DND-41 (cell line): ENCODE measurements around the gene SND1.

Source experiments
- ATAC-seq: fragments of 200-7000 bp; cut with Tn5 transposase; 3 replicates; pipeline ENCODE4 v1.9.1; 2021; ENCODE audit warnings: low read depth; ENCODE audit not compliant: insufficient read depth
- DNase-seq: peaks from one replicate; pipeline ENCODE4 v3.0.0-alpha.2; 2020
- H2AFZ ChIP-seq: 2 replicates; pipeline ENCODE4 v1.6.0; 2012; ENCODE audit warnings: low read depth, low read length
- H3K27ac ChIP-seq: 2 replicates; pipeline ENCODE4 v1.5.1; 2012; ENCODE audit warnings: low read length, inconsistent platforms
- H3K27me3 ChIP-seq: fragments of 200-600 bp; sonication (generic); 2 replicates; pipeline ENCODE4 v1.6.0; 2012; ENCODE audit warnings: low read length, mild to moderate bottlenecking, inconsistent platforms; ENCODE audit not compliant: insufficient read depth, poor library complexity
- H3K36me3 ChIP-seq: 2 replicates; pipeline ENCODE4 v1.5.1; 2012; ENCODE audit warnings: low read length, inconsistent platforms; ENCODE audit not compliant: insufficient read depth
- H3K4me1 ChIP-seq: 2 replicates; pipeline ENCODE4 v1.5.1; 2012; ENCODE audit warnings: mild to moderate bottlenecking, low read length; ENCODE audit not compliant: insufficient read depth
- H3K4me2 ChIP-seq: 2 replicates; pipeline ENCODE4 v1.6.0; 2012; ENCODE audit warnings: mild to moderate bottlenecking, moderate library complexity, low read length, inconsistent platforms; ENCODE audit not compliant: insufficient read depth
- H3K4me3 ChIP-seq, 2 experiments: fragments of 200-600 bp in 1 of 2; shearing (Covaris generic) in 1 of 2; 2 replicates each; pipeline ENCODE4 v1.5.1; 2012 to 2016; ENCODE audit warnings: inconsistent platforms in 2 of 2, low read length in 2 of 2, mild to moderate bottlenecking in 2 of 2, low read depth in 1 of 2, moderate library complexity in 1 of 2
- H3K79me2 ChIP-seq: 2 replicates; pipeline ENCODE4 v1.6.0; 2012; ENCODE audit warnings: low read length, inconsistent platforms; ENCODE audit not compliant: insufficient read depth
- H3K9ac ChIP-seq: 2 replicates; pipeline ENCODE4 v1.6.0; 2012; ENCODE audit warnings: low read depth, mild to moderate bottlenecking, inconsistent platforms, low read length, moderate library complexity
- H3K9me3 ChIP-seq: 2 replicates; pipeline ENCODE4 v1.5.1; 2012; ENCODE audit warnings: low read length, moderate library complexity, mild to moderate bottlenecking, inconsistent platforms; ENCODE audit not compliant: insufficient read depth, severe bottlenecking
- H4K20me1 ChIP-seq: 2 replicates; pipeline ENCODE4 v1.6.0; 2012; ENCODE audit warnings: low read length; ENCODE audit not compliant: insufficient read depth
- CTCF ChIP-seq: IDR thresholded peaks from 2 replicates; pipeline ENCODE4 v1.5.1; 2012; ENCODE audit warnings: borderline replicate concordance, low read length, moderate library complexity, mild to moderate bottlenecking; ENCODE audit not compliant: poor library complexity, severe bottlenecking; ENCODE audit errors: extremely low read depth
- EZH2 ChIP-seq: IDR thresholded peaks from 3 replicates; pipeline ENCODE4 v1.6.1; 2012; ENCODE audit warnings: borderline replicate concordance, low read depth, mild to moderate bottlenecking, moderate library complexity, low read length, inconsistent platforms; ENCODE audit not compliant: severe bottlenecking

SND1 gene

GRCh38 chr7:128115821-128116723 lies 464.1 kb downstream of the SND1 start:
- no peak overlapping the region for H2AFZ ChIP-seq
- TF ChIP-seq CTCF (no peak), EZH2 (no peak)

GRCh38 chr7:128116740-128117139 lies 464.7 kb downstream of the SND1 start:
- H3K36me3 ChIP-seq: no peaks in the 10 kb centered on the region
- no peak overlapping the region for H3K4me3 ChIP-seq
- no peaks in the 10 kb centered on the region for H3K79me2 ChIP-seq
- no peak overlapping the region for H3K9ac ChIP-seq
- no peak overlapping the region for H2AFZ ChIP-seq
- no peak overlapping the region for H3K27ac ChIP-seq
- H3K9me3 ChIP-seq: no peaks in the 10 kb centered on the region
- ATAC-seq (no peak), DNase-seq (no peak)
- H4K20me1 ChIP-seq: no peaks in the 10 kb centered on the region
- no peak overlapping the region for H3K4me2 ChIP-seq
- H3K4me1 ChIP-seq: no peaks in the 10 kb centered on the region
- H3K27me3 ChIP-seq: no peaks in the 10 kb centered on the region
- TF ChIP-seq EZH2: no peak
- no peak for TF ChIP-seq CTCF

More at GRCh38 chr7:128115821-128116723, 464.1 kb downstream of the SND1 start:
- Histone ChIP-seq H3K4me3 (no peak overlapping the region), H3K4me1 (no peaks in the 10 kb centered on the region), H3K9ac (no peak overlapping the region), H3K79me2 (no peaks in the 10 kb centered on the region), H3K27ac (no peak overlapping the region), H4K20me1 (no peaks in the 10 kb centered on the region), H3K4me2 (no peak overlapping the region), H3K27me3 (no peaks in the 10 kb centered on the region), H3K9me3 (no peaks in the 10 kb centered on the region), H3K36me3 (no peaks in the 10 kb centered on the region)
- ATAC-seq (no peak), DNase-seq (no peak)

GRCh38 chr7:128117691-128118090 lies 465.7 kb downstream of the SND1 start:
- no peak for DNase-seq
- no peak for ATAC-seq

More at GRCh38 chr7:128117691-128118090, 465.7 kb downstream of the SND1 start:
- no peak overlapping the region for H2AFZ ChIP-seq
- H3K4me2 ChIP-seq: no peak overlapping the region
- no peaks in the 10 kb centered on the region for H3K36me3 ChIP-seq
- H3K79me2 ChIP-seq: no peaks in the 10 kb centered on the region
- H3K4me3 ChIP-seq: no peak overlapping the region
- no peak overlapping the region for H3K9ac ChIP-seq
- no peak overlapping the region for H3K27ac ChIP-seq
- no peaks in the 10 kb centered on the region for H3K4me1 ChIP-seq
- no peaks in the 10 kb centered on the region for H3K9me3 ChIP-seq
- H3K27me3 ChIP-seq: no peaks in the 10 kb centered on the region
- TF ChIP-seq EZH2: no peak
- no peak for TF ChIP-seq CTCF
- H4K20me1 ChIP-seq: no peaks in the 10 kb centered on the region
